GM12874 (cell line): ENCODE measurements around the gene TDRD7.

ENCODE experiments used
- TF ChIP-seq, protein P1 (sequence below): IDR thresholded peaks from 2 replicates; pipeline ENCODE4 v1.5.1; 2011; ENCODE audit warnings: low read depth, mild to moderate bottlenecking, control low read depth, low read length, moderate library complexity; ENCODE audit not compliant: insufficient read depth

TDRD7 gene

DNA sequence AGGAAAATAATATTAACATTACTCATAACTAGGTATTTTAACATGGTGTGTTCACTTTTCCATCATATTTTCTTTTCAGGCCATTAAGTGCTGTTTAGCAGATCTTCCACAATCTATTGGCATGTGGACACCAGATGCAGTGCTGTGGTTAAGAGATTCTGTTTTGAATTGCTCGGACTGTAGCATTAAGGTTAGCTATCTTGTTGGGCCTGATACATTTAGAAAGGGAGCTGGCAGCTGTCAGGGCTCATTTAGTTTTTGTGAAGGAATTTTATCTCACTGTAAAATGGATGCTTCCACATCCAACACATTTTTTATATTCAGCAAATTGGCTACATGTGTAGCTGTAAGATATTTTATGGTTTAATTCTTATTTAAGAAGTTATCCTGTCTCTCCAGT lies 68.9 kb downstream of the TDRD7 start:
- TF ChIP-seq, protein P1, sequence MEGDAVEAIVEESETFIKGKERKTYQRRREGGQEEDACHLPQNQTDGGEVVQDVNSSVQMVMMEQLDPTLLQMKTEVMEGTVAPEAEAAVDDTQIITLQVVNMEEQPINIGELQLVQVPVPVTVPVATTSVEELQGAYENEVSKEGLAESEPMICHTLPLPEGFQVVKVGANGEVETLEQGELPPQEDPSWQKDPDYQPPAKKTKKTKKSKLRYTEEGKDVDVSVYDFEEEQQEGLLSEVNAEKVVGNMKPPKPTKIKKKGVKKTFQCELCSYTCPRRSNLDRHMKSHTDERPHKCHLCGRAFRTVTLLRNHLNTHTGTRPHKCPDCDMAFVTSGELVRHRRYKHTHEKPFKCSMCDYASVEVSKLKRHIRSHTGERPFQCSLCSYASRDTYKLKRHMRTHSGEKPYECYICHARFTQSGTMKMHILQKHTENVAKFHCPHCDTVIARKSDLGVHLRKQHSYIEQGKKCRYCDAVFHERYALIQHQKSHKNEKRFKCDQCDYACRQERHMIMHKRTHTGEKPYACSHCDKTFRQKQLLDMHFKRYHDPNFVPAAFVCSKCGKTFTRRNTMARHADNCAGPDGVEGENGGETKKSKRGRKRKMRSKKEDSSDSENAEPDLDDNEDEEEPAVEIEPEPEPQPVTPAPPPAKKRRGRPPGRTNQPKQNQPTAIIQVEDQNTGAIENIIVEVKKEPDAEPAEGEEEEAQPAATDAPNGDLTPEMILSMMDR, result no peak

DNA sequence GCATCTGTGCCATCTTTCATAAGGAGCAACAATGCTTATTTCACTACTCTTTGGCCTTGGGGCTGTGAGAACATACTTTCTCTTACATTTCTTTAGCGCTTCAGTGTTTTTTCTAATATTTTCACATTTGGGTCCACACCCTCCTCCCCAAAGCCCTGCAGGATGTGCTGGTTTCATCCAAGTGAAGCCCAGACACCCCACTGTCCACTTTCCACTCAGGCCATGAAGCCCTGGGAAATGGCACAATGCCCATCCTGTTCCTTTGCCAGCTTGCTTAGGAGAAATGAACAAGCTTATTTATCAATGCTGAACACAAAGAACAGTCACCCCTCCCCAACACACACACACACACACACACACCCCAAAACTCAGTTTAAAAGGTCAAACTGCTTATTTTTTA lies 72.2 kb downstream of the TDRD7 start:
- TF ChIP-seq, protein P1, result no peak

DNA sequence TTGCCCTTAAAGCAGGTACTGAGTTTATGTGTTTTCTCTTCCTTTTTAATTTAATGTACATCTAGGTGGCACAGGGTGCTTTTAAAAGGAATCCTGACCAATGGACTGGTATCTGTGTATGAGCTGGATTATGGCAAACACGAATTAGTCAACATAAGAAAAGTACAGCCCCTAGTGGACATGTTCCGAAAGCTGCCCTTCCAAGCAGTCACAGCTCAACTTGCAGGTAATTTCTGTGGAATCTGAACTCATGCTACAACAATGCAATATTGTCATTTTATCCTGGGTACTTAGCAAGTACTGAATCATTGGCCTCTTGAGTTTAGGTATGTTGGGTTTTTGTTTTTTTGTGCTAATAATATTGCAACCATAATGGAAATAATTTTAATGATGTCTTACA lies 75.2 kb downstream of the TDRD7 start:
- TF ChIP-seq, protein P1, result peak; percentile 13; the same call in 1 of the 2 replicates

DNA sequence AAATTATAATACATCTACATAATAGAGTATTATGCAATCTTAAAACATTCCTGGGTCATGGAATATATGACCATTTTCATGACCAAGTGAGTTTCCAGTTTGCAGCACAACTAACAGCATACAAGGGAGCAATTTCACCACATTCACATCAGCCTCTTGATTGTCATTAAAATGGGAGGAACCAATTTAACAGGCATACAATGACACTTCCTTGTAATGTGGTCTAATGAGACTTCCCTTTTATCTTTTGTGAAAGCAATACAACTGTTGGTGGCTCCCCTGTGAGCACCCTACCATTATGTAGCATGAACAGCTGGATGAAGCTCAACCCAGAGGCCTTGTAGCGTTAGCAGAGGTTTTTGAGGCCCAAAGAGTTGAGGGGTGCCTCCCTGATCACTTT lies 76.0 kb downstream of the TDRD7 start:
- TF ChIP-seq, protein P1, result no peak

DNA sequence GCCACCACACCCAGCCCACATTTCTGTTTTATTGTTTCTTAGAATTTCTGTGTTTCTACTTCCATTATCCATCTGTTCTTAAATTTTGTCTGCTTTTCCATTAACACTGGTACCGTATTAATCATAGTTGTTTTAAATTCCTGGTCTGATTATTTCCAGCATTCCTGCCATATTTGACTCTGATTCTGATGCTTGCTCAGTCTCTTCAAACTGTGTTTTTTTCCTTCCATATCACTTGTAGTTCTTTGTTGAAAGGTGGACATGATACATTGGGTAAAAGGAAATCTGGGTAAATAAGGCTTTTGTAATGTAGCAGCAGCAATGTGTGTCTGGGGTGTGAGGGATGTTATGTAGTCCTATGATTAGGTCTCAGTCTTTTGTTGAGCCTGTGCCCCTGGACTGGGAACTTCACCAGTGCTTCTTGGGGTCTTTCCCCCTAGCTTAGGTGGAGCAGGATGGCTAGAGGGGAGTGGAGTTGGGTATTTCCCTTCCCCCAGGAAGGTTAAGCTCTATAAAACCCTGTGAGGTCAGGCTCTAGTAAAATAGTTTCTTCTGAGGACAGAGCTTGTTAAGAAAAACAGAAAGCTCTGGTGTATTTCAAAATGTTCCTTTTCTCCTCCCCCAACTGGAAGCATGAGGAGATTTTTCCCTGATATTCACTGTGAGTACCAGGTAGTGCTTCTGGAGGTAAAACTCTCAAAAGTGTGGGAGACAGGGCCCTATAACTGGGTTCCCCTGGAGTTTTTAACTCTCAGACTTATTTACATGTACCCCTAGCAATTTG lies 79.5 kb downstream of the TDRD7 start:
- TF ChIP-seq, protein P1, result no peak

DNA sequence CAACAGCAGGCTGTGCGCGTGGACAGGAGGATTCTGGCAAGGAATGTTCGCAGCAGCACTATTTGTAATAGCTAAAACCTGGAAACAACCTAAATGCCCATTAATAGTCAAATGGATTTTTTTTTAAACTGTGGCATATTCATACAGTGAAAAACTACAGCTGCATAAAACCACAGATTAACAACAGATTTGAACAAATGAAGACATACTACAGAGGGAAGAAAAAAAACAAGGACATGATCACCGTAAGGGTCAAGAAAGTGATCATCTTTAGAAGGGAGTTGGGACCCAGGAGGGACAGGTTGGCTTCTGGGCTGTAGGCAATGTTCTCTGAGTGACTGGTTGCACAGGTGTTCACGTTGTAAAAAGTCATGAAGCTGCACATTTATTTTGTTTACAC lies 88.4 kb downstream of the TDRD7 start:
- TF ChIP-seq, protein P1, result no peak

DNA sequence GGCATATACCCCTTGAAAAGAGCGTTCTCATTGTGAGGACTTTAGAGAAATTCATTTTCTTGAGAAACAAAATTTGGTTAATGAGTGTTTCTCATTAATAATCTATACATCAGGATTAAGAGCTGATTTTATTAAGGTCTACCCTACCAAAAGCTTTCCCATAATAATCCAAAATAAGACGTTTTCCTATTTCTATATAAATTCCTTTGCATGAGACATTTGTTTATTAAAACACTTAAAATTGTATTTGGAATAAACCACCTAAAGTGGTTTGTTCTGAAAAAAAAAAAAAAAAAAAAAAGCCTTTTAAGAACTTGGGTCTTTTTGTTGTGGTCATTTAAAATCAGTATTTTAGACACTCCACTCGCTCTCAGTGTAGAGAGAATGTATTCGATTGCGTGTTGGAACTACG lies 88.9 kb downstream of the TDRD7 start:
- TF ChIP-seq, protein P1, result no peak
